ENCODE results near the gene DDX24. TPM values are rescaled to one million over a fixed set of nuclear protein-coding genes. Genes with fewer than 3 reads are reported as not detected.

Gene DDX24
- total RNA-seq, 1 experiment from 2014 or later: 174 TPM

DNA sequence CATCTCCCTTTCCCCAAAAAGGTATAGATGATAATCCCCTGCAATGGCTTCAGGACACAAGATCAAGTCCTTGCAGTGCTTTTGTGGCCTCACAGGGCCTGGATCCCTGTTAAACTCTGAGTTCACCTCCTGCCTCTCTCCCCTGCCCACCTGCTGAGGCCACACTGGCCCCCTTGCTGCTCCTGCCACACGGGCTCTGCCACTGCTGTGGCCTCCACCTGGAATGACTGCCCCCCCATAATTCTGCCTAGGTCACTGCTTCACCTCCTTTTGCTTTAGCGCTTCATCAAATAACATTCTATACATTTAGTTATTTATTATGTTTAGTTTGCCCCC lies 28.9 kb upstream of the DDX24 start (continued):
- TF ChIP-seq JUN (CRISPR knock-in tag; IDR thresholded peaks at IDR 0.05) (no peak), SMAD4 (CRISPR knock-in tag; IDR thresholded peaks at IDR 0.05) (no peak)
- TF ChIP-seq, protein P1, sequence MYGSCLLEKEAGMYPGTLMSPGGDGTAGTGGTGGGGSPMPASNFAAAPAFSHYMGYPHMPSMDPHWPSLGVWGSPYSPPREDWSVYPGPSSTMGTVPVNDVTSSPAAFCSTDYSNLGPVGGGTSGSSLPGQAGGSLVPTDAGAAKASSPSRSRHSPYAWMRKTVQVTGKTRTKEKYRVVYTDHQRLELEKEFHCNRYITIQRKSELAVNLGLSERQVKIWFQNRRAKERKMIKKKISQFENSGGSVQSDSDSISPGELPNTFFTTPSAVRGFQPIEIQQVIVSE (CRISPR knock-in tag; IDR thresholded peaks at IDR 0.05; ENCODE audit: borderline replicate concordance): no peak

DNA sequence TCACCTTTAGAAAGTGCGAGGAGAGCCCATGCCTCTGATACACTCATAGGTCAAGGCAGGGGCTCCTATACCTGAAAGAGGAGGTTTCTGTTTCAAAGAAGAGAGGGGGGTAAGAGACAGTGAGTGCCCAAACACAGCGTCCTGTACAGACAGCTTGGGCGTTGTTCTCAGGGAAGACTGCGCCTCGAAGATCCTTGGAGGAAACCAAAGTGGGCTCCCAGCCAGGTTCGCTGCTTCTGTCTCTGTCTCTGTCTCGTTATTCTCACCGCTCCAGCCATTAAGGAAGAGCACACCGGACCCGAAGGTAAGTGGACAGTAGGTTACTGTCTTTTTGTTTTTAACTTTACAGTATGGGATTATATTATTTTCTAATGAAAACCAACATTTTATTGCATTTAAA lies 23.7 kb upstream of the DDX24 start:
- Mint-ChIP-seq H3K4me1 (0 out of 2 replicates have a peak, but pooled peaks cover 3% of the 10 kb centered on the region), H3K4me3 (no peak overlapping the region), H3K36me3 (no peaks in the 10 kb centered on the region), H3K27ac (no peak overlapping the region), H3K9me3 (no peaks in the 10 kb centered on the region), H3K27me3 (ENCODE audit: low read depth) (no peaks in the 10 kb centered on the region)
- no peak for DNase-seq (ENCODE audit: low spot score)
- CTCF ChIA-PET: interaction anchor here (1.8 kb wide), 1 partner anchor 165 kb away, joined by 4 read pairs; no protein-coding TSS in a partner anchor
- POLR2A ChIA-PET: no interaction called here
- no peak for ATAC-seq
- TF ChIP-seq, protein P2, sequence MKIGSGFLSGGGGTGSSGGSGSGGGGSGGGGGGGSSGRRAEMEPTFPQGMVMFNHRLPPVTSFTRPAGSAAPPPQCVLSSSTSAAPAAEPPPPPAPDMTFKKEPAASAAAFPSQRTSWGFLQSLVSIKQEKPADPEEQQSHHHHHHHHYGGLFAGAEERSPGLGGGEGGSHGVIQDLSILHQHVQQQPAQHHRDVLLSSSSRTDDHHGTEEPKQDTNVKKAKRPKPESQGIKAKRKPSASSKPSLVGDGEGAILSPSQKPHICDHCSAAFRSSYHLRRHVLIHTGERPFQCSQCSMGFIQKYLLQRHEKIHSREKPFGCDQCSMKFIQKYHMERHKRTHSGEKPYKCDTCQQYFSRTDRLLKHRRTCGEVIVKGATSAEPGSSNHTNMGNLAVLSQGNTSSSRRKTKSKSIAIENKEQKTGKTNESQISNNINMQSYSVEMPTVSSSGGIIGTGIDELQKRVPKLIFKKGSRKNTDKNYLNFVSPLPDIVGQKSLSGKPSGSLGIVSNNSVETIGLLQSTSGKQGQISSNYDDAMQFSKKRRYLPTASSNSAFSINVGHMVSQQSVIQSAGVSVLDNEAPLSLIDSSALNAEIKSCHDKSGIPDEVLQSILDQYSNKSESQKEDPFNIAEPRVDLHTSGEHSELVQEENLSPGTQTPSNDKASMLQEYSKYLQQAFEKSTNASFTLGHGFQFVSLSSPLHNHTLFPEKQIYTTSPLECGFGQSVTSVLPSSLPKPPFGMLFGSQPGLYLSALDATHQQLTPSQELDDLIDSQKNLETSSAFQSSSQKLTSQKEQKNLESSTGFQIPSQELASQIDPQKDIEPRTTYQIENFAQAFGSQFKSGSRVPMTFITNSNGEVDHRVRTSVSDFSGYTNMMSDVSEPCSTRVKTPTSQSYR (CRISPR knock-in tag; IDR thresholded peaks at IDR 0.05): no peak
- TF ChIP-seq MYBL2 (CRISPR knock-in tag; IDR thresholded peaks at IDR 0.05): no peak
- TF ChIP-seq, protein P3, sequence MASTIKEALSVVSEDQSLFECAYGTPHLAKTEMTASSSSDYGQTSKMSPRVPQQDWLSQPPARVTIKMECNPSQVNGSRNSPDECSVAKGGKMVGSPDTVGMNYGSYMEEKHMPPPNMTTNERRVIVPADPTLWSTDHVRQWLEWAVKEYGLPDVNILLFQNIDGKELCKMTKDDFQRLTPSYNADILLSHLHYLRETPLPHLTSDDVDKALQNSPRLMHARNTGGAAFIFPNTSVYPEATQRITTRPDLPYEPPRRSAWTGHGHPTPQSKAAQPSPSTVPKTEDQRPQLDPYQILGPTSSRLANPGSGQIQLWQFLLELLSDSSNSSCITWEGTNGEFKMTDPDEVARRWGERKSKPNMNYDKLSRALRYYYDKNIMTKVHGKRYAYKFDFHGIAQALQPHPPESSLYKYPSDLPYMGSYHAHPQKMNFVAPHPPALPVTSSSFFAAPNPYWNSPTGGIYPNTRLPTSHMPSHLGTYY (CRISPR knock-in tag; IDR thresholded peaks at IDR 0.05): no peak
- TF ChIP-seq, protein P4, sequence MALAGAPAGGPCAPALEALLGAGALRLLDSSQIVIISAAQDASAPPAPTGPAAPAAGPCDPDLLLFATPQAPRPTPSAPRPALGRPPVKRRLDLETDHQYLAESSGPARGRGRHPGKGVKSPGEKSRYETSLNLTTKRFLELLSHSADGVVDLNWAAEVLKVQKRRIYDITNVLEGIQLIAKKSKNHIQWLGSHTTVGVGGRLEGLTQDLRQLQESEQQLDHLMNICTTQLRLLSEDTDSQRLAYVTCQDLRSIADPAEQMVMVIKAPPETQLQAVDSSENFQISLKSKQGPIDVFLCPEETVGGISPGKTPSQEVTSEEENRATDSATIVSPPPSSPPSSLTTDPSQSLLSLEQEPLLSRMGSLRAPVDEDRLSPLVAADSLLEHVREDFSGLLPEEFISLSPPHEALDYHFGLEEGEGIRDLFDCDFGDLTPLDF (CRISPR knock-in tag; IDR thresholded peaks at IDR 0.05): no peak
- TF ChIP-seq, protein P5, sequence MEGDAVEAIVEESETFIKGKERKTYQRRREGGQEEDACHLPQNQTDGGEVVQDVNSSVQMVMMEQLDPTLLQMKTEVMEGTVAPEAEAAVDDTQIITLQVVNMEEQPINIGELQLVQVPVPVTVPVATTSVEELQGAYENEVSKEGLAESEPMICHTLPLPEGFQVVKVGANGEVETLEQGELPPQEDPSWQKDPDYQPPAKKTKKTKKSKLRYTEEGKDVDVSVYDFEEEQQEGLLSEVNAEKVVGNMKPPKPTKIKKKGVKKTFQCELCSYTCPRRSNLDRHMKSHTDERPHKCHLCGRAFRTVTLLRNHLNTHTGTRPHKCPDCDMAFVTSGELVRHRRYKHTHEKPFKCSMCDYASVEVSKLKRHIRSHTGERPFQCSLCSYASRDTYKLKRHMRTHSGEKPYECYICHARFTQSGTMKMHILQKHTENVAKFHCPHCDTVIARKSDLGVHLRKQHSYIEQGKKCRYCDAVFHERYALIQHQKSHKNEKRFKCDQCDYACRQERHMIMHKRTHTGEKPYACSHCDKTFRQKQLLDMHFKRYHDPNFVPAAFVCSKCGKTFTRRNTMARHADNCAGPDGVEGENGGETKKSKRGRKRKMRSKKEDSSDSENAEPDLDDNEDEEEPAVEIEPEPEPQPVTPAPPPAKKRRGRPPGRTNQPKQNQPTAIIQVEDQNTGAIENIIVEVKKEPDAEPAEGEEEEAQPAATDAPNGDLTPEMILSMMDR (IDR thresholded peaks at IDR 0.05): no peak
- TF ChIP-seq HMGA2 (CRISPR knock-in tag; IDR thresholded peaks at IDR 0.05): no peak
- TF ChIP-seq ZNF138 (CRISPR knock-in tag; conservative IDR thresholded peaks at IDR 0.05): no peak
- TF ChIP-seq FOXJ3 (CRISPR knock-in tag; IDR thresholded peaks at IDR 0.05; ENCODE audit: borderline replicate concordance): no peak
- TF ChIP-seq, protein P6, sequence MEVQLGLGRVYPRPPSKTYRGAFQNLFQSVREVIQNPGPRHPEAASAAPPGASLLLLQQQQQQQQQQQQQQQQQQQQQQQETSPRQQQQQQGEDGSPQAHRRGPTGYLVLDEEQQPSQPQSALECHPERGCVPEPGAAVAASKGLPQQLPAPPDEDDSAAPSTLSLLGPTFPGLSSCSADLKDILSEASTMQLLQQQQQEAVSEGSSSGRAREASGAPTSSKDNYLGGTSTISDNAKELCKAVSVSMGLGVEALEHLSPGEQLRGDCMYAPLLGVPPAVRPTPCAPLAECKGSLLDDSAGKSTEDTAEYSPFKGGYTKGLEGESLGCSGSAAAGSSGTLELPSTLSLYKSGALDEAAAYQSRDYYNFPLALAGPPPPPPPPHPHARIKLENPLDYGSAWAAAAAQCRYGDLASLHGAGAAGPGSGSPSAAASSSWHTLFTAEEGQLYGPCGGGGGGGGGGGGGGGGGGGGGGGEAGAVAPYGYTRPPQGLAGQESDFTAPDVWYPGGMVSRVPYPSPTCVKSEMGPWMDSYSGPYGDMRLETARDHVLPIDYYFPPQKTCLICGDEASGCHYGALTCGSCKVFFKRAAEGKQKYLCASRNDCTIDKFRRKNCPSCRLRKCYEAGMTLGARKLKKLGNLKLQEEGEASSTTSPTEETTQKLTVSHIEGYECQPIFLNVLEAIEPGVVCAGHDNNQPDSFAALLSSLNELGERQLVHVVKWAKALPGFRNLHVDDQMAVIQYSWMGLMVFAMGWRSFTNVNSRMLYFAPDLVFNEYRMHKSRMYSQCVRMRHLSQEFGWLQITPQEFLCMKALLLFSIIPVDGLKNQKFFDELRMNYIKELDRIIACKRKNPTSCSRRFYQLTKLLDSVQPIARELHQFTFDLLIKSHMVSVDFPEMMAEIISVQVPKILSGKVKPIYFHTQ (CRISPR knock-in tag; IDR thresholded peaks at IDR 0.05): no peak
- TF ChIP-seq ZNF232 (CRISPR knock-in tag; IDR thresholded peaks at IDR 0.05): no peak
- TF ChIP-seq KAT7 (CRISPR knock-in tag; IDR thresholded peaks at IDR 0.05; ENCODE audit: borderline replicate concordance): no peak
- no peak for TF ChIP-seq TEAD1 (CRISPR knock-in tag; IDR thresholded peaks at IDR 0.05)
- TF ChIP-seq GTF2I (CRISPR knock-in tag; conservative IDR thresholded peaks at IDR 0.05): no peak
- TF ChIP-seq, protein P7, sequence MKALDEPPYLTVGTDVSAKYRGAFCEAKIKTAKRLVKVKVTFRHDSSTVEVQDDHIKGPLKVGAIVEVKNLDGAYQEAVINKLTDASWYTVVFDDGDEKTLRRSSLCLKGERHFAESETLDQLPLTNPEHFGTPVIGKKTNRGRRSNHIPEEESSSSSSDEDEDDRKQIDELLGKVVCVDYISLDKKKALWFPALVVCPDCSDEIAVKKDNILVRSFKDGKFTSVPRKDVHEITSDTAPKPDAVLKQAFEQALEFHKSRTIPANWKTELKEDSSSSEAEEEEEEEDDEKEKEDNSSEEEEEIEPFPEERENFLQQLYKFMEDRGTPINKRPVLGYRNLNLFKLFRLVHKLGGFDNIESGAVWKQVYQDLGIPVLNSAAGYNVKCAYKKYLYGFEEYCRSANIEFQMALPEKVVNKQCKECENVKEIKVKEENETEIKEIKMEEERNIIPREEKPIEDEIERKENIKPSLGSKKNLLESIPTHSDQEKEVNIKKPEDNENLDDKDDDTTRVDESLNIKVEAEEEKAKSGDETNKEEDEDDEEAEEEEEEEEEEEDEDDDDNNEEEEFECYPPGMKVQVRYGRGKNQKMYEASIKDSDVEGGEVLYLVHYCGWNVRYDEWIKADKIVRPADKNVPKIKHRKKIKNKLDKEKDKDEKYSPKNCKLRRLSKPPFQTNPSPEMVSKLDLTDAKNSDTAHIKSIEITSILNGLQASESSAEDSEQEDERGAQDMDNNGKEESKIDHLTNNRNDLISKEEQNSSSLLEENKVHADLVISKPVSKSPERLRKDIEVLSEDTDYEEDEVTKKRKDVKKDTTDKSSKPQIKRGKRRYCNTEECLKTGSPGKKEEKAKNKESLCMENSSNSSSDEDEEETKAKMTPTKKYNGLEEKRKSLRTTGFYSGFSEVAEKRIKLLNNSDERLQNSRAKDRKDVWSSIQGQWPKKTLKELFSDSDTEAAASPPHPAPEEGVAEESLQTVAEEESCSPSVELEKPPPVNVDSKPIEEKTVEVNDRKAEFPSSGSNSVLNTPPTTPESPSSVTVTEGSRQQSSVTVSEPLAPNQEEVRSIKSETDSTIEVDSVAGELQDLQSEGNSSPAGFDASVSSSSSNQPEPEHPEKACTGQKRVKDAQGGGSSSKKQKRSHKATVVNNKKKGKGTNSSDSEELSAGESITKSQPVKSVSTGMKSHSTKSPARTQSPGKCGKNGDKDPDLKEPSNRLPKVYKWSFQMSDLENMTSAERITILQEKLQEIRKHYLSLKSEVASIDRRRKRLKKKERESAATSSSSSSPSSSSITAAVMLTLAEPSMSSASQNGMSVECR (CRISPR knock-in tag; IDR thresholded peaks at IDR 0.05; ENCODE audit: borderline replicate concordance): no peak
- TF ChIP-seq ZNF423 (CRISPR knock-in tag; IDR thresholded peaks at IDR 0.05): no peak

Data from WTC11 (cell line).